Omental fat pad (tissue), 4 donors: Measurements from ENCODE around the gene PRKCE. TPM values are rescaled to one million over a fixed set of nuclear protein-coding genes. Genes with fewer than 3 reads are reported as not detected.

Experiments used
- ATAC-seq: fragments of 150-250 bp; one replicate; pipeline ENCODE4 v1.9.1; 2016; ENCODE audit warnings: mild to moderate bottlenecking, moderate library complexity; ENCODE audit not compliant: low FRiP score
- DNase-seq: peaks from one replicate; pipeline ENCODE4 v3.0.0-alpha.2; 2019; ENCODE audit warnings: low spot score
- total RNA-seq, 4 donors: library from RNA; depleted of rRNA; stranded (reverse); fragments of >200 nt; gene quantifications; one replicate each; pipeline ENCODE4 v1.1.0, GENCODE V29; 2016
- TF ChIP-seq, protein P1 (sequence below), 3 donors: fragments of 450-650 bp; IDR thresholded peaks; one replicate each; pipeline ENCODE4 v1.5.1; 2016 to 2017; ENCODE audit warnings: antibody characterized with exemption in 3 of 3, mild to moderate bottlenecking in 3 of 3, moderate library complexity in 2 of 3

The PRKCE gene
- total RNA-seq, 4 donors from 2014 or later = 8.8 to 24.3 (median 14.0) TPM

DNA sequence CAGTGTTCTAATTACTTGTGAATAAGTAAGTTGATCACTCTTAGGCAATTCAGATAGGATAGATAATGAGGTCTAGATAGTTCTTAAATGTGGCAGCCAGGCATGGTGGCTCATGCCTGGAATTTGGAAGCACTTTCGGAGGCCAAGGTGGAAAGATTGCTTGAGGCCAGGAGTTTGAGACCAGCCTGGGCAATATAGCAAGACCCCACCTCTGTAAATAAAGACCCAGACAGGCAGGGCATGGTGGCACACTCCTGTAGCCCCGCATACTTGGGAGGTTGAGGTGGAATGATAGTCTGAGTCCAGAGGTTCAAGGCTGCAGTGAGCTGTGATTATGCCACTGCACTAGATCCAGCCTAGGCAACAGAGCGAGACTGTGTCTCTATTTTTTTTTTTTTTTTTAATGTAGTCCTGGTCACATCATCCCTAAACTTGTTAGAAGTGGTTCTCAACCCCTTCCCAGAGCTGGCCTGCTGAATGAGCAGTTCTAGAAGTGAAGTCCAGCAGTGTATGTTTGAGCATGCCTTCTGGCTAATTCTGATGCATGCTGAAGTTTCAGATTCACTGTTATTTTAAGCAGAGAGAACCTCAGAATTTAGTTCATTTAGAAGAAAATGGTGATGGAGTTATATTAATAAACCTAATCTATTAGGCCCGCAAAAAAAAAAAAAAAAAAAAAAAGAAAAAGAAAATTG, 306.2 kb downstream of the PRKCE start:
- ATAC-seq (no peak), DNase-seq (no peak)
- TF ChIP-seq, protein P1, sequence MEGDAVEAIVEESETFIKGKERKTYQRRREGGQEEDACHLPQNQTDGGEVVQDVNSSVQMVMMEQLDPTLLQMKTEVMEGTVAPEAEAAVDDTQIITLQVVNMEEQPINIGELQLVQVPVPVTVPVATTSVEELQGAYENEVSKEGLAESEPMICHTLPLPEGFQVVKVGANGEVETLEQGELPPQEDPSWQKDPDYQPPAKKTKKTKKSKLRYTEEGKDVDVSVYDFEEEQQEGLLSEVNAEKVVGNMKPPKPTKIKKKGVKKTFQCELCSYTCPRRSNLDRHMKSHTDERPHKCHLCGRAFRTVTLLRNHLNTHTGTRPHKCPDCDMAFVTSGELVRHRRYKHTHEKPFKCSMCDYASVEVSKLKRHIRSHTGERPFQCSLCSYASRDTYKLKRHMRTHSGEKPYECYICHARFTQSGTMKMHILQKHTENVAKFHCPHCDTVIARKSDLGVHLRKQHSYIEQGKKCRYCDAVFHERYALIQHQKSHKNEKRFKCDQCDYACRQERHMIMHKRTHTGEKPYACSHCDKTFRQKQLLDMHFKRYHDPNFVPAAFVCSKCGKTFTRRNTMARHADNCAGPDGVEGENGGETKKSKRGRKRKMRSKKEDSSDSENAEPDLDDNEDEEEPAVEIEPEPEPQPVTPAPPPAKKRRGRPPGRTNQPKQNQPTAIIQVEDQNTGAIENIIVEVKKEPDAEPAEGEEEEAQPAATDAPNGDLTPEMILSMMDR (IDR thresholded peaks at IDR 0.05) = no peak

DNA sequence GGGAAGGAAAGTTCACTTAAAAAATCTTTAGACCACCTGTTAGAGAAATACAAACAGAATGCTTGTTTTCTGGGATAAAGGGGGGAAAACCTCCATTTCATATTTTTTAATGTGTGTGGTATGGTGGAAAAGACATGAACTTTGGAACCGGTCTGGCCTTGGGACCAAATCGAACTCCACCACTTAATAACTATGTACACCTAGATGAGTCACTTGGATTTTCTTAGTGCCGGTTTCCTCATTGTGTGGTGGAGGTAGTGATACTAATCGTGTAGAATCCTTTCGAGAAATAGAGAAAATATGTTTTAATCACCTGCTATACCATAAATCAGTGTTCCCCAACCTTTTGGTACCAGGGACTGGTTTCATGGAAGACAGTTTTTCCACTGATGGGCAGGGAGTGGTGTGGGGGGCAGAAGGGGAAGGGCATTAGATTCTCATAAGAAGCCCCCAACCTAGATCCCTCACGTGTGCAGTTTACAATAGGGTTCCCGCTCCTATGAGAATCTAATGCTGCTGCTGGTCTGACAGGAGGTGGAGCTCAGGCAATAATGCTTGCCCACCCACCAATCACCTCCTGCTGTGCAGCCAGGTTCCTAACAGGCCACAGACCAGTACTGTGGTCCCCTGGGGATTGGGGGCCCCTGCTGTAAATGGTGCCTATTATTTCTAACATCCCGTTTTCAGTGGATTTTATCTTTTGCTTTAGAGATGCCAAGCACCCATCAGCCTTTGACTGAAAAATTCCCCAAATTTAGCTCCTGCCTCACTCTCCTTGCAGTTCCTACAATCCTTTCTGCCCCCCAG, 308.8 kb downstream of the PRKCE start:
- TF ChIP-seq, protein P1 (IDR thresholded peaks at IDR 0.05) = no peak
- ATAC-seq (no peak), DNase-seq (no peak)

DNA sequence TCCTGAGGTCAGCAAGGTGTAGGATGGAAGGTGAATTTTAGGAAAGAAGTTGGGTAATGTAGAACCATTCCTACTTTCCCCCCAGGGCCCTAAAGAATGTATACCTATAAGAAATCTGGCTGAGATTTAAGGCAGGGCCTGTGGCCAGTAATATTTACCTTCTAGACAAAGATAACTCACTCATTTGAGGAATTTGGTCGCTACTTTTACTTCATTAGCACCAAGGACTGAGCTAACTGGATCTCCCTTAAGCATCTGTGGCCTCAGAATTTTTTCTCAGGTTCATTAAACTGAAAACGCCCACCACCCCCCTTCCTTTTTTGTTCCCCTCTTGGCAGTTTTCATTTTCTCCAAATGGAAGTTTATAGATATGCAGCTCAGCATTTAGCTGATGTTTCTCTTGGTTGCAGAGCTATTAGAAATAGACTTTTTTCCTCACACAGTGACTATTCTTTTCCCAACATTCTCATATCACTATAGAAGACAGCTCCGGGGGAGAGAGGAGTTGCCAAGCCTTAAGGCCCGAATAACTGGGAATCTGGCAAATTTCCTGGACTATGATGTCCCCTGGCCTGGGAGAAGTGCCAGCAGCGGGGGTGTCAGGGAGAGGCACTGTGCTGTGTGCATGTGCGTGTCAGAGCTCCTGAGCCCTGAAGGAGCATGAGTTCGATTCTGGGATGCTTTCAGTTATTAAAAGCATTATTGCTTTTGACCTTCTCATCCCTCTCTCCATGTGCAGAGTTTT, 310.9 kb downstream of the PRKCE start:
- TF ChIP-seq, protein P1 (IDR thresholded peaks at IDR 0.05) = no peak
- peak; percentile 65 for ATAC-seq
- no peak for DNase-seq

DNA sequence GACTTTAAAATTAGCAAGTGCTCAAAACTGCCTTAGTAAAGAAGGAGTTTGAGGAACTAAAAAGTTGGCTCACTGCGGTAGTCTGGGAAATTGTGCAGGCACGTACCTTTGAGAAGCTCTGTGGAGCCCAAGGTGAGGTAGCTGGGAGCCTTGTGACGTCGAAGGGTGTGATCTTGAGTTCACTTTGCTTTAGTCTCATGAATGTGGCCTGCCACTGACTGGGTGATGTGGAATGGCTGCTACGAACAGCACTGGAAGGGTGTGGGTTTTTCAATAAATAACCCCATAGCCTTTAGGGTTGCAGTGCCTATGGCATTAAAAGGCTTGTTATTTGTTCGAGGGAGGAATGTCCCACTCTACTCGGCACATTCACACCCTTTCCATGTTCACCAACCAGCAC, 312.3 kb downstream of the PRKCE start:
- no peak for DNase-seq
- TF ChIP-seq, protein P1 (IDR thresholded peaks at IDR 0.05) = no peak
- no peak for ATAC-seq

DNA sequence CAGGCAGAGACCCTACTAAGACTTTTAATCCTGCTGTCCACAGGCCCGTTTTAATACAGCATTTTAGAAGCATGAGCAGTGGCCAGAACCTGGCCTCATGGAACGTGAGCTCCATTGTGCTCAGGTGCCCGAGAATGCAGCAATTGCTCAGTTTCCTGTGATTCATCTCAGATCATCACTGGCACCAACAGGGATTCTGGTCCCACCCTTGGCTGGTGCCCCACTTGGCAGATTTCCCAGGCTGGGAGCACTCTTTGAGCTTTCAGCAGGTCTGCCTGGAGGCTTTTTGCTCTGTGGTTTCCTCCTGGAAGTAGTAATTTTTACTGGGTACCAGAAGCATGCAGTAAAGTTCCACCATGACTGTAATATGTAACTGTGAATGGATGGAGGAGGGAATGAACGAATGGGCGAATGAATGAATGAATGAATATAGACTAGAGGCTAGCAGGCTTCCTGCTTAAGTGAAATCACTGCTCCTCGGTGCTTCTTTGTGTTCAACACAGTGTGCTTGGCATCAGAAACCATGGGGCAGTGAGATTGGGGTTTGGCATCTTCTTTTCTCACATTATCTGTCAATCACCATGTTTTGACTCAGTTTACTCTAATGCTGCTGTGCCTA, 312.9 kb downstream of the PRKCE start:
- peak; percentile 43 for DNase-seq
- TF ChIP-seq, protein P1 (IDR thresholded peaks at IDR 0.05) = no peak
- ATAC-seq = peak; percentile 85

DNA sequence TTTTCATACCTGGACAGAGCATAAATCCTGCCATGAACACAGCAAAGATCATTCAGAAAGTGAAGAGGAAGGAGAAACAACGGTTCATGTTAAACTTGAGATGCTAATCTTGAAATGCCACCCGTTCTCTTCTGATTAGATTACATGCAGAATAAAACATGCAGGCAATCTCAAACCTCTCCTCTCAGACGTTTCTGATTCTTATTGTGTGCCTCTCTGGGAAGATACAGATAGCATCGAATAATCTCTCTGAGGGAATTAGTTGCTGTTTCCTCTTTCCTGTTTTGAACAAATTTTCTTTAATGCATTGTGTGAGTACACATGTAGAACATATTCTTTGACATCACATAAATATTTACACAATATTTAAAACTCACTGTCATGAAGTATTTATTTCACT, 313.4 kb downstream of the PRKCE start:
- no peak for DNase-seq

More for the DNA sequence above, 313.4 kb downstream of the PRKCE start:
- no peak for ATAC-seq
- TF ChIP-seq, protein P1 (IDR thresholded peaks at IDR 0.05) = no peak
